Neuronal stem cell (in vitro differentiated cells): ENCODE data around the gene RTEL1. TPM values are rescaled to one million over a fixed set of nuclear protein-coding genes. Genes with fewer than 3 reads are reported as not detected.

Experiments used
- DNase-seq: peaks from one replicate; pipeline ENCODE4 v3.0.0-alpha.2; 2013; ENCODE audit warnings: low spot score
- H2AFZ ChIP-seq: one replicate; pipeline ENCODE4 v1.6.1; 2013; ENCODE audit warnings: mild to moderate bottlenecking, low read length, inconsistent platforms
- H2AK5ac ChIP-seq: 2 replicates; pipeline ENCODE4 v1.6.1; 2013; ENCODE audit warnings: low read depth, mild to moderate bottlenecking, inconsistent platforms, low read length, moderate library complexity, mixed read lengths
- H2BK120ac ChIP-seq: 2 replicates; pipeline ENCODE4 v1.6.1; 2013; ENCODE audit warnings: low read depth, mild to moderate bottlenecking, inconsistent platforms, low read length, moderate library complexity, mixed read lengths
- H2BK12ac ChIP-seq: one replicate; pipeline ENCODE4 v1.6.1; 2013; ENCODE audit warnings: low read length, inconsistent platforms
- H2BK15ac ChIP-seq: 2 replicates; pipeline ENCODE4 v1.6.1; 2013; ENCODE audit warnings: mild to moderate bottlenecking, low read length, inconsistent platforms, mixed read lengths
- H2BK5ac ChIP-seq: one replicate; pipeline ENCODE4 v1.6.1; 2013; ENCODE audit warnings: inconsistent platforms, mild to moderate bottlenecking, low read length, moderate library complexity
- H3K14ac ChIP-seq: one replicate; pipeline ENCODE4 v1.6.1; 2013; ENCODE audit warnings: low read length, inconsistent platforms
- H3K18ac ChIP-seq: 2 replicates; pipeline ENCODE4 v1.6.1; 2013; ENCODE audit warnings: low read length, inconsistent platforms
- H3K23ac ChIP-seq: 2 replicates; pipeline ENCODE4 v1.6.1; 2013; ENCODE audit warnings: low read depth, mild to moderate bottlenecking, mixed read lengths, low read length, inconsistent platforms; ENCODE audit not compliant: poor library complexity
- H3K27ac ChIP-seq: replicated peaks from 3 replicates; pipeline ENCODE4 v1.5.1; 2013; ENCODE audit warnings: low read length, inconsistent platforms
- H3K27me3 ChIP-seq, 3 experiments: 2 replicates each; pipeline ENCODE4 v1.6.1; 2013; ENCODE audit warnings: low read length in 3 of 3, mild to moderate bottlenecking in 2 of 3, inconsistent platforms in 1 of 3, low read depth in 1 of 3, mixed read lengths in 1 of 3, moderate library complexity in 1 of 3; ENCODE audit not compliant: control insufficient read depth in 3 of 3, insufficient read depth in 3 of 3
- H3K36me3 ChIP-seq, 2 donors: replicated peaks in 1 of 2; 2 replicates each; pipeline ENCODE4 v1.6.1; 2013; ENCODE audit warnings: low read length in 2 of 2; ENCODE audit not compliant: control insufficient read depth in 2 of 2, insufficient read depth in 2 of 2
- H3K4ac ChIP-seq: 2 replicates; pipeline ENCODE4 v1.6.1; 2013; ENCODE audit warnings: inconsistent platforms, mild to moderate bottlenecking, low read length, moderate library complexity
- H3K4me1 ChIP-seq, 2 donors: 1 replicate in 1 of 2; 2 replicates in 1 of 2; pipeline ENCODE4 v1.6.1; 2013; ENCODE audit warnings: low read length in 2 of 2, low read depth in 1 of 2; ENCODE audit not compliant: control insufficient read depth in 2 of 2, insufficient read depth in 1 of 2
- H3K4me2 ChIP-seq: one replicate; pipeline ENCODE4 v1.6.1; 2013; ENCODE audit warnings: mild to moderate bottlenecking, low read length, inconsistent platforms; ENCODE audit not compliant: insufficient read depth, poor library complexity, severe bottlenecking
- H3K4me3 ChIP-seq, 2 donors: 2 replicates each; pipeline ENCODE4 v1.5.1; 2013; ENCODE audit warnings: low read length in 2 of 2, mild to moderate bottlenecking in 2 of 2, inconsistent platforms in 1 of 2, moderate library complexity in 1 of 2
- H3K79me1 ChIP-seq: one replicate; pipeline ENCODE4 v1.6.1; 2013; ENCODE audit warnings: low read depth, mild to moderate bottlenecking, inconsistent platforms, low read length, moderate library complexity
- H3K9ac ChIP-seq: one replicate; pipeline ENCODE4 v1.6.1; 2013; ENCODE audit warnings: mild to moderate bottlenecking, low read depth, low read length, inconsistent platforms; ENCODE audit not compliant: poor library complexity
- H3K9me3 ChIP-seq, 2 donors: replicated peaks in 1 of 2; 2 replicates each; pipeline versions ENCODE3 to v1.6.1; 2013; ENCODE audit warnings: low read length in 2 of 2, mild to moderate bottlenecking in 2 of 2, inconsistent platforms in 1 of 2, low read depth in 1 of 2, mixed read lengths in 1 of 2, moderate library complexity in 1 of 2; ENCODE audit not compliant: control insufficient read depth in 2 of 2, insufficient read depth in 1 of 2
- H4K8ac ChIP-seq: one replicate; pipeline ENCODE4 v1.6.1; 2013; ENCODE audit warnings: low read depth, mild to moderate bottlenecking, inconsistent platforms, low read length, moderate library complexity
- H4K91ac ChIP-seq: one replicate; pipeline ENCODE4 v1.6.1; 2013; ENCODE audit warnings: low read length, low read depth, mild to moderate bottlenecking, inconsistent platforms; ENCODE audit not compliant: poor library complexity
- WGBS, 2 donors: extraction: QIAGEN DNeasy Blood & Tissue Kit; methylation state at CpG; one replicate each; pipeline ENCODE4 v1.1.7; 2013; ENCODE audit warnings: missing lambda C conversion rate in 2 of 2, mixed read lengths in 1 of 2; ENCODE audit not compliant: insufficient read length in 2 of 2, insufficient replicate concordance in 1 of 2; ENCODE audit errors: extremely low coverage in 2 of 2; 5-methylcytosine and 5-hydroxymethylcytosine counted together
- small RNA-seq: library from polyadenylated mRNA; stranded (forward); fragments of <200 nt; extraction: miRNeasy Mini kit (QIAGEN cat#:217004); gene quantifications from one replicate; pipeline ENCODE3, GENCODE V24; 2013; ENCODE audit not compliant: insufficient read depth

The RTEL1 gene

GRCh38 chr20:63744158-63744557 is 86.0 kb downstream of the RTEL1 start:
- no peak overlapping the region for H2BK5ac ChIP-seq
- H3K4me2 ChIP-seq: no peak overlapping the region
- H4K8ac ChIP-seq: no peak overlapping the region
- no peak overlapping the region for H3K27ac ChIP-seq
- H2AK5ac ChIP-seq: no peak overlapping the region
- no CpG with 5 or more reads among the region's 4 CpGs for WGBS, 2 donors
- no peak overlapping the region for H4K91ac ChIP-seq
- H2BK15ac ChIP-seq: no peak overlapping the region
- H3K9me3 ChIP-seq: no peaks in the 10 kb centered on the region
- H2BK120ac ChIP-seq: no peak overlapping the region
- no peak overlapping the region for H3K4ac ChIP-seq
- H2AFZ ChIP-seq: no peak overlapping the region
- H3K23ac ChIP-seq: no peak overlapping the region
- H3K27me3 ChIP-seq: no peaks in the 10 kb centered on the region
- H3K18ac ChIP-seq: no peak overlapping the region
- no peak for DNase-seq
- peaks cover 17% of the 10 kb centered on the region for H3K79me1 ChIP-seq
- peaks cover 10 to 60% of the 10 kb centered on the region in 2 donors for H3K36me3 ChIP-seq
- H3K14ac ChIP-seq: no peak overlapping the region
- peaks cover 6 to 7% of the 10 kb centered on the region in 2 donors for H3K4me1 ChIP-seq
- no peak overlapping the region for H3K4me3 ChIP-seq
- H2BK12ac ChIP-seq: no peak overlapping the region
- H3K9ac ChIP-seq: no peak overlapping the region

GRCh38 chr20:63744574-63745423 is 86.7 kb downstream of the RTEL1 start:
- Histone ChIP-seq H2BK120ac (no peak overlapping the region), H2BK12ac (no peak overlapping the region), H3K79me1 (peaks cover 17% of the 10 kb centered on the region), H4K8ac (no peak overlapping the region), H2AK5ac (peak overlapping the region; percentile 37), H3K27me3 (no peaks in the 10 kb centered on the region), H3K36me3 (peaks cover 10 to 63% of the 10 kb centered on the region in 2 donors), H3K4me3 (no peak overlapping the region), H3K9me3 (no peaks in the 10 kb centered on the region), H3K14ac (peak overlapping the region; percentile 56), H3K4ac (no peak overlapping the region), H2AFZ (no peak overlapping the region), H3K9ac (no peak overlapping the region), H3K4me2 (no peak overlapping the region), H2BK5ac (no peak overlapping the region), H4K91ac (no peak overlapping the region), H3K18ac (no peak overlapping the region), H3K23ac (peak overlapping the region; percentile 85), H2BK15ac (no peak overlapping the region), H3K27ac (no peak overlapping the region), H3K4me1 (peaks cover 6 to 7% of the 10 kb centered on the region in 2 donors)
- WGBS, 2 donors: no CpG with 5 or more reads among the region's 25 CpGs
- no peak for DNase-seq

GRCh38 chr20:63745424-63745805 is 87.3 kb downstream of the RTEL1 start:
- no peaks in the 10 kb centered on the region for H3K27me3 ChIP-seq
- no peak overlapping the region for H3K4me2 ChIP-seq
- H3K9me3 ChIP-seq: no peaks in the 10 kb centered on the region
- H2BK15ac ChIP-seq: no peak overlapping the region
- H2BK120ac ChIP-seq: no peak overlapping the region
- no peak overlapping the region for H2AFZ ChIP-seq
- no CpG with 5 or more reads among the region's 15 CpGs for WGBS, 2 donors
- H3K9ac ChIP-seq: peak overlapping the region; percentile 77
- peaks cover 6 to 7% of the 10 kb centered on the region in 2 donors for H3K4me1 ChIP-seq
- H3K4ac ChIP-seq: peak overlapping the region; percentile 11
- H3K27ac ChIP-seq: no peak overlapping the region
- no peak overlapping the region for H3K4me3 ChIP-seq
- no peak overlapping the region for H4K91ac ChIP-seq
- no peak for DNase-seq
- peaks cover 10 to 69% of the 10 kb centered on the region in 2 donors for H3K36me3 ChIP-seq
- no peak overlapping the region for H2BK5ac ChIP-seq
- no peak overlapping the region for H2BK12ac ChIP-seq
- H3K79me1 ChIP-seq: peaks cover 17% of the 10 kb centered on the region
- peak overlapping the region; percentile 37 for H2AK5ac ChIP-seq
- H4K8ac ChIP-seq: no peak overlapping the region
- H3K14ac ChIP-seq: peak overlapping the region; percentile 38
- peak overlapping the region; percentile 85 for H3K23ac ChIP-seq
- H3K18ac ChIP-seq: peak overlapping the region; percentile 64

Small RNA genes lying within 50 kb of the gene (small RNA-seq; reads per million reads assigned to genes)
- gene LIME1 (not detected), gene TNFRSF6B (not detected)
